ENCODE results near the gene ATXN7L1. TPM values are rescaled to one million over a fixed set of nuclear protein-coding genes. Genes with fewer than 3 reads are reported as not detected.

The ATXN7L1 gene
- total RNA-seq, 2 donors from 2014 or later, result 12.6 to 28.1 TPM

DNA sequence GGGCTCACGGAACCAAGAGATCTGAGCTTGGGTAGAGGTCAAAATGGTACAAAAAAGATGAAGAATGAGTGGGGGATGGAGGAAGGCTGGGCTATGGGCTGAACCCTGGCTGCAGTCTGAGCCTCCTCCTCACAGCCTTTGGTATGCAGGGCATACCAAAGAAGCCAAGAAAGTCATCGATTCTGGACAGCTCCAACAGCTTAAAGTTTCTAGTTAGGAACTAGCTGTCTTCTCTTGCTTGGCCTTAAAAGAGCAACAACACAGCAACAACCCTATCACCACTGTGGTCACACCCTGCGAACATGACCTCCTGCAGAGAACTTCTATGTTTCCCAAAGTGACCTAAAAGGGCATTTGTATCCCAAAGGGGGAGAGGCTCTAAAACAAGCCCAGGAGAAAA lies 169.0 kb downstream of the ATXN7L1 start:
- Histone ChIP-seq H3K4me3 (no peak overlapping the region), H3K36me3 (no peaks in the 10 kb centered on the region), H3K4me1 (replicated peaks) (peaks cover 4% of the 10 kb centered on the region), H3K9me3 (no peaks in the 10 kb centered on the region), H3K27ac (no peak overlapping the region), H3K27me3 (replicated peaks; ENCODE audit: insufficient read depth) (no peaks in the 10 kb centered on the region)
- TF ChIP-seq POLR2AphosphoS5 (IDR thresholded peaks at IDR 0.05), result no peak
- no peak for TF ChIP-seq POLR2A (IDR thresholded peaks at IDR 0.05)
- no peak for TF ChIP-seq CTCF (IDR thresholded peaks at IDR 0.05)
- intact Hi-C loops (cut with DNase I), result no loop called here
- DNase-seq (ENCODE audit: low spot score), result no peak
- 85% methylated on average over 3 of the region's 3 CpGs for WGBS

GRCh38 chr7:105705427-105705826 lies 171.0 kb downstream of the ATXN7L1 start:
- intact Hi-C loops (cut with DNase I), result no loop called here
- H3K27me3 ChIP-seq (replicated peaks; ENCODE audit: insufficient read depth), result no peaks in the 10 kb centered on the region
- no peaks in the 10 kb centered on the region for H3K36me3 ChIP-seq
- H3K27ac ChIP-seq, result no peak overlapping the region
- DNase-seq (ENCODE audit: low spot score), result no peak
- no peaks in the 10 kb centered on the region for H3K9me3 ChIP-seq
- 72% methylated on average over 7 of the region's 7 CpGs for WGBS
- TF ChIP-seq POLR2A (IDR thresholded peaks at IDR 0.05), result no peak
- TF ChIP-seq POLR2AphosphoS5 (IDR thresholded peaks at IDR 0.05), result no peak
- no peak for TF ChIP-seq CTCF (IDR thresholded peaks at IDR 0.05)
- H3K4me3 ChIP-seq, result no peak overlapping the region
- H3K4me1 ChIP-seq (replicated peaks), result peaks cover 4% of the 10 kb centered on the region

GRCh38 chr7:105703207-105703930 lies 173.0 kb downstream of the ATXN7L1 start:
- H3K4me1 ChIP-seq (replicated peaks), result peaks cover 4% of the 10 kb centered on the region
- H3K27ac ChIP-seq, result no peak overlapping the region
- DNase-seq (ENCODE audit: low spot score), result no peak
- intact Hi-C loops (cut with DNase I), result no loop called here
- no peaks in the 10 kb centered on the region for H3K9me3 ChIP-seq
- no peak for TF ChIP-seq POLR2AphosphoS5 (IDR thresholded peaks at IDR 0.05)
- TF ChIP-seq POLR2A (IDR thresholded peaks at IDR 0.05), result no peak
- 85% methylated on average over 10 of the region's 10 CpGs for WGBS
- no peaks in the 10 kb centered on the region for H3K36me3 ChIP-seq
- no peak overlapping the region for H3K4me3 ChIP-seq
- no peaks in the 10 kb centered on the region for H3K27me3 ChIP-seq (replicated peaks; ENCODE audit: insufficient read depth)

DNA sequence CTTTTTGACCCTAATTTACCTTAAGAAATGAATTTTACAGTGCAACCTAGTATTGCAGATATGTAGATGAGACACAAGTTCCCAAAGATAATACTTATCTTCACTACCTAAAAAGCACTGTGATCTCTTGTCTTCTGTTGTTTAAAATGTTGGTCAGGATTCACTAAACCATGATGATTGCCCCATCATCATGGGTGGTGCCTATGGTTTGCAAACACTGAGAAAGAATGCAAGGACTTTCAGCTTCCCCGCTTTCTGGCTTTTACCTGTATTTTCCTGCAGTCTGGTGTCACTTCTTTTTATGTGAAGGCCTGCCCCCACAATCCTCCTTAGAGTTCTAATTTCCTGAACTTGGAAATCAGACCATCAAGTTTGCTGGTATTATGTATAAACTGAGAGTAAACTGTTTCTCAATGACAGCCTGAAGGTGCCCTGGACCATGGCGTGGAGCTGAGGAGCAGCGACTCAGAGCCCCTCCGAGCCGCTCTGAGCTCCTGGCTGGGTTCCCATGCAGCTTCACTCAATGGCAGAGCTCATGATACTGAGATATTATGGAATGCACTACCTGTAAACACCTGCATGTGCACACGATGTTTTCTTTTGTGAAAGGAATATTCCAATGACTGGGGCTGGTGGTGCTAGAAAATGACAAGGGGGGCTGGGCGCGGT lies 176.7 kb downstream of the ATXN7L1 start:
- intact Hi-C loops (cut with DNase I), result no loop called here

GRCh38 chr7:105698531-105698930 lies 177.9 kb downstream of the ATXN7L1 start:
- no peaks in the 10 kb centered on the region for H3K9me3 ChIP-seq
- no peak overlapping the region for H3K27ac ChIP-seq

More for the DNA sequence above, 176.7 kb downstream of the ATXN7L1 start:
- Histone ChIP-seq H3K4me3 (no peak overlapping the region), H3K27me3 (replicated peaks; ENCODE audit: insufficient read depth) (no peaks in the 10 kb centered on the region), H3K9me3 (no peaks in the 10 kb centered on the region), H3K4me1 (replicated peaks) (no peaks in the 10 kb centered on the region), H3K36me3 (no peaks in the 10 kb centered on the region), H3K27ac (no peak overlapping the region)
- no peak for TF ChIP-seq POLR2A (IDR thresholded peaks at IDR 0.05)
- no peak for TF ChIP-seq POLR2AphosphoS5 (IDR thresholded peaks at IDR 0.05)
- TF ChIP-seq CTCF (IDR thresholded peaks at IDR 0.05), result no peak
- 87% methylated on average over 8 of the region's 8 CpGs for WGBS
- no peak for DNase-seq (ENCODE audit: low spot score)

More at GRCh38 chr7:105698531-105698930, 177.9 kb downstream of the ATXN7L1 start:
- TF ChIP-seq POLR2A (IDR thresholded peaks at IDR 0.05) (no peak), POLR2AphosphoS5 (IDR thresholded peaks at IDR 0.05) (no peak), CTCF (IDR thresholded peaks at IDR 0.05) (no peak)
- no peak overlapping the region for H3K4me3 ChIP-seq
- intact Hi-C loops (cut with DNase I), result no loop called here
- no peaks in the 10 kb centered on the region for H3K4me1 ChIP-seq (replicated peaks)
- no peak for DNase-seq (ENCODE audit: low spot score)
- 93% methylated on average over 6 of the region's 6 CpGs for WGBS
- no peaks in the 10 kb centered on the region for H3K27me3 ChIP-seq (replicated peaks; ENCODE audit: insufficient read depth)
- no peaks in the 10 kb centered on the region for H3K36me3 ChIP-seq

Measured in prostate gland (tissue), 2 donors.